Renal cortex interstitium (tissue), 15 donors: ENCODE measurements around the gene DISC1. TPM values are rescaled to one million over a fixed set of nuclear protein-coding genes. Genes with fewer than 3 reads are reported as not detected.
"Not testable (repeated sequence)": the region's sequence is repeated elsewhere in the genome, so short reads cannot be mapped to it uniquely, and the experiment has no call there.

ENCODE experiments used
- DNase-seq, 11 donors: peaks; one replicate each; pipeline ENCODE4 v3.0.0-alpha.2; 2013; ENCODE audit warnings: low read depth in 9 of 11, low spot score in 4 of 11; ENCODE audit errors: extremely low read depth in 1 of 11
- long read RNA-seq, 16 experiments: transcript quantifications; one replicate each; lab custom pipeline, GENCODE V29; 2026
- polyA plus RNA-seq, 3 donors: library from polyadenylated mRNA; unstranded; fragments of 120-200 nt; gene quantifications; one replicate each; pipeline ENCODE4 v1.2.1, GENCODE V29; 2013; ENCODE audit not compliant: insufficient read length in 3 of 3

Gene DISC1
- 1 to 10 TPM; 5.2 to 5.9 (median 5.8) TPM for polyA plus RNA-seq
- long read RNA-seq, donor 1, result 0 reads
- long read RNA-seq, donor 2, result 0 reads
- long read RNA-seq, donor 3, result 0 reads
- long read RNA-seq, donor 4, result 0 reads
- long read RNA-seq, donor 5, result 0 reads
- long read RNA-seq, donor 6, result 0 reads
- long read RNA-seq, donor 7, result 0 reads
- long read RNA-seq, donor 8, result 0 reads
- long read RNA-seq, donor 9, result 0 reads
- long read RNA-seq, donor 10, result 0 reads
- long read RNA-seq, donor 11, result 0 reads
- long read RNA-seq, donor 12, result 0 reads
- long read RNA-seq, donor 13, result 0 reads
- long read RNA-seq, donor 14, result 0 reads
- long read RNA-seq, donor 15, result 0 reads
- long read RNA-seq, donor 16, partial matches to known transcripts, result 9 of 9 reads
- long read RNA-seq, donor 16, other reads (novel, unspliced or antisense), result 0 of 9 reads

DNA sequence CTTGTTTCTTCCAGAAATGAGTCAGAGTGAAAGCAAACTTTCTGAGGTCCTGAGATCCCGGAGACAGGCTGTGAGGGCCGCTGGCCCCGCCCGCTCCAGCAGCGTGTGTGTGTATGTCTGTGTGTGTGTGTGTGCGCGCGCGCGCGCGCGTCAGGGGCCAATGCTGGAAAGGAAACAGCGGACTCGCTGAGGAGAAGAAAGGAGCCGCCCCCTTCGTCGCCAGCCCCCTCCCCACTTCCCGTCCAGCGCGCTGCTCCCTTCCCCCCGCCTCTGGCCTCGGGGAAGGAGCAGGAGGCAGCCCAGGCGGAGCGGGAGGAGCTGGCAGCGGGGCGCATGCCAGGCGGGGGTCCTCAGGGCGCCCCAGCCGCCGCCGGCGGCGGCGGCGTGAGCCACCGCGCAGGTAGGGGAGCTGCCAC lies at the start of gene DISC1:
Gene DISC1, plus strand, starts transcription at position 256 of the 416 bp plus-strand sequence. Its CDS starts 78 bp downstream, at position 334.
- DNase-seq, result peak; percentile 72 to 90 (median 86)

- DNase-seq, result no peak
Measured at GRCh38 chr1:231576804-231577718, 49.5 kb upstream of the DISC1 start.

- DNase-seq, result no peak
Measured at GRCh38 chr1:231580874-231581273, 45.7 kb upstream of the DISC1 start.

DNA sequence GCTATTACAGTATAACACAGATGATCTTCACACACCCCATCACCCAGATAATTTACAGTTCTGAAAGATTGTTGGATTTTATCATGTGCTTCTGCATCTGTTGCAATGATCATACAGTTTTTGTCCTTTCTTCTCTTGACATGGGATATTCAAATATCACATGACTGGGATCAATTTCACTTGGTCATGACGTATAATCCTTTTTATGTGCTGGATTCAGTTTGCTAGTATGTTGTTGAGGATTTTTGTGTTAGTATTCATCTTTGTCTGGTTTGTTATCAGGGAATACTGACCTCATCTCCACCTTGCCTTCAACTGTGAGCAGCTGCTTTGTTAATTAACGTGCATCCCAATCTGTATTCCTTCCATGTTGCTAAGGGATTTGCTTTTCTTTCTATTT lies 44.7 kb upstream of the DISC1 start:
- DNase-seq, result no peak

DNA sequence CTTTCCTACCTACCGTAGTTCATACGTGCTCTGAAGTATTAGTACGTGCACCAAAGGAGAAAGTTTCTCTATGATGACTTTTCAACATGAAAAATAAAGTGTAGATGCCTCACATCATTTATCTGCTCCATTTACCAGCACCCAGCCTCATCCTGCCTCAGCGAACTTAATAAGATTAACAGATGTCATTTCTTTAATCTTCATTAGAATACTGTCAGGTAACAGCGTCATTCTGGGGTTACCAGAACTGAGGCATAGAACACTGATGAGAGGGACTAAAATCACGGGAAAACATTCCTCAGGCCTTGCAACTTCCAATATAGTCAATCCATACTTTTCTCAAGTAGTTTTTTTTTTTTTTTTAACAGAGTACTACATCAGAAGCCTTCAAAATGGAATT lies 43.2 kb upstream of the DISC1 start:
- no peak for DNase-seq

DNA sequence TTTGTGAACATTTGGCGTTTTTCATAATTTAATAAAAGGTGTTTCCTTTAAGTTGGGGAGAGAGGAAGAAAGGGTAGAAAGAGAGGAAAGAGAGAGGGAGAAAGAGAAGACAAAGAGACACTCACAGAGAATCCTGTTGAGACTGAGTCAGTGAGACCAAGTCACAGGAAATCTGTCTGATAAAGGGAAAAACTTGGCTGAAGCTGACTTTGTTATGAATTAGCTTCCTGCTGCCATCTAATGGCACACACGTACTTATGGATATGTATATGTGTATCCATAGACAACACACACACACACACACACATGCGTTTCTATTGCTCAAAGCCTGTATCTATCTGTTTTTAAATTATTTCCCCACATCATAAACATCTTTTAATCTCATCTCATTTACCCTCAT lies 42.5 kb upstream of the DISC1 start:
- peak in 1 of 11 donors; percentile 28 for DNase-seq

GRCh38 chr1:231584921-231585320 lies 41.7 kb upstream of the DISC1 start:
- no peak for DNase-seq

DNA sequence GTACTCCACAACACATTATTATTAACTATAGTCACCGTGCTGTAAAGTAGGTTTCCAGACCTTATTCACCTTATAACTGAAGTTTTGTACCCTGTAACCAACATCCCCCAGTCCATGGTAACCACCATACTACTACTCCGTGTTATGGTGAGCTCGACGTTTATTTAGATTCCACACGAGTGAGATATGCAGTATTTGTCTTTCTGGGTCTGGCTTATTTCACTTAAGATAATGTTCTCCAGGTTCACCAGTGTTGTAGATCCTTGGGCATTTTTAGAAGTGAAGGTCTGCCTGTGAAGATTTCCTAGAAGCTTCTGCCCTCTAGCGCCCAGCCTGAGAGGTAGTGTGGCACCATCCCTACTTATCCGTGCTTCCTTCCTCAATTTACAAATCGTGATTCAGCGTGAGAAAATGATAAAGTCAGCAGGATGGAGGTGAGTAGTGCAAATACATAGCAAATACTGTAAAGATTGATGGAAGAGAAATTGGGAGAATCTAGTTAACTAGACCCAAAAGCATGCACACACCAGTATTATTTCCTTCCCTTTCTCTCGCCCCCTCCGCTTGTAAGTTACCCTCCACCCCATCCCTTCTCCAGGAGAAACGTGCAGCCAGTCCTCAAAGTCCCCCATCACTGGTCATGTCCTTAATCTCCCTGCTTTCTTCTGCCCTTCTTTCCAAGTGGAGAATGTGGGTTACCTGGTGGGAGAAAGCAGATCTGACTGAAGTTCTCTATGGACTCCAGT lies 36.0 kb upstream of the DISC1 start:
- peak in 1 of 11 donors; percentile 30 for DNase-seq

DNA sequence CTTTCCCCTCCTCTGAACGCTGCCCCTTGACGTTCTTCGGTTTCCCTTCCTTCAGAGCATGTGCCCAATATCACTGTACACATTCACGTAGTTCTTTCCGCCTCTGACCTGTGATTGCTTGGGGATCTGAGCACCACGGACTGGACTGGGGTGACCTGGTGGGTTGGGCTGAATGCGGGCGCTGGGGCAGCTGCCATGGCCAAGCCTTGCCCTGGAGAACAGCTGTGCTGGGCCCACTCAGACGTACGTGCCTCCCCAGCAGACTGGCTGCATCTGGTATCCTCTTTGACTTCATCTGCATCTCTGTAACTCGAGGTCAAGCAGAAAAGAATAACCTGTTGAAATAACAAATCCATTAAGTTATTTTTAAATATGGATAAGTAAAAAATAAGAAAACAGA lies 35.1 kb upstream of the DISC1 start:
- DNase-seq, result no peak

GRCh38 chr1:231592809-231593208 lies 33.8 kb upstream of the DISC1 start:
- no peak for DNase-seq

- DNase-seq, result not testable (repeated sequence)
Measured at GRCh38 chr1:231593264-231593663, 33.3 kb upstream of the DISC1 start.

DNA sequence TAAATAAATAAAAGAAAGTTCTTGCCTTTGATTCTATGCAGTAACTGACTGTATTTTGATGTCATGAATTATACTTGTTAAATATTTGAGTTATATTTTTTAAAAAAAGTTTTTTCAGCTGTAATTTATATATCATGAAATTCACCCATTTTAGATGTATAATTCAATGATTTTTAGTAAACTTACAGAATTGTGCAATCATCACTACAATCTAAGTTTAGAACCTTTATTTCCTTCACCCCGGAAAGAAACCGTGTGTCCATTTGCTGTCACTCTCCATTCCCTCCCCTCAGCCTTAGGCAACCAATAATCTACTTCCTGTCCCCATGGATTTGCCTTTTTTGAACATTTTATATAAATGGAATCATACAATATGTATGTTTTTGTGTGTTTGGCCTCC lies 32.5 kb upstream of the DISC1 start:
- DNase-seq, result no peak

GRCh38 chr1:231594749-231595148 lies 31.8 kb upstream of the DISC1 start:
- no peak for DNase-seq

- DNase-seq, result no peak
Measured at GRCh38 chr1:231596337-231596791, 30.2 kb upstream of the DISC1 start.

GRCh38 chr1:231597971-231598370 lies 28.6 kb upstream of the DISC1 start:
- no peak for DNase-seq

DNA sequence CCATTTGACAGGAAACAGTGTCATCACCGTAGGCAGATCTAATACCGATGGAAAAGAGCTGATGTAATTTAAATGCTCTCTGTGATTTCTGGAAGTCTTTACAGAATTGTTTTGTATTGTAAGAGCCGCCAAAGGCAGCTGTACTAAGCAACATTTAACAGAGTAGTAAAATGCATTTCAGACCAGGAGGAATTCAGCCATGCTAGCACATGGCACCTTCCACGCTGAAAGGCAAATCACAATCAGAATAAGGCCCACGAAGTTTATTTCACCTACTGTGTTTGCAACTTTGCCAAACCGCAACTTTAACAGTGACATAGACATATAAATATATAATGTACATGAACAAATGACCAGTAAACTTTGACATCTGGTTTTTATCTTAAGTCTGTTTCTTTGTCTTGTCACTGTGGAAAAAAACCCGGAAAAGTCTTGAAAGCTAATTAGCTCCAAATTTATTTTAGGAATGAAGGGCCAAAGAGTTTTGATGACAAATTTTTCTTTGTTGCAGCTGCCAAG lies 26.1 kb upstream of the DISC1 start:
- DNase-seq, result peak in 2 of 11 donors; percentile 27 to 31

DNA sequence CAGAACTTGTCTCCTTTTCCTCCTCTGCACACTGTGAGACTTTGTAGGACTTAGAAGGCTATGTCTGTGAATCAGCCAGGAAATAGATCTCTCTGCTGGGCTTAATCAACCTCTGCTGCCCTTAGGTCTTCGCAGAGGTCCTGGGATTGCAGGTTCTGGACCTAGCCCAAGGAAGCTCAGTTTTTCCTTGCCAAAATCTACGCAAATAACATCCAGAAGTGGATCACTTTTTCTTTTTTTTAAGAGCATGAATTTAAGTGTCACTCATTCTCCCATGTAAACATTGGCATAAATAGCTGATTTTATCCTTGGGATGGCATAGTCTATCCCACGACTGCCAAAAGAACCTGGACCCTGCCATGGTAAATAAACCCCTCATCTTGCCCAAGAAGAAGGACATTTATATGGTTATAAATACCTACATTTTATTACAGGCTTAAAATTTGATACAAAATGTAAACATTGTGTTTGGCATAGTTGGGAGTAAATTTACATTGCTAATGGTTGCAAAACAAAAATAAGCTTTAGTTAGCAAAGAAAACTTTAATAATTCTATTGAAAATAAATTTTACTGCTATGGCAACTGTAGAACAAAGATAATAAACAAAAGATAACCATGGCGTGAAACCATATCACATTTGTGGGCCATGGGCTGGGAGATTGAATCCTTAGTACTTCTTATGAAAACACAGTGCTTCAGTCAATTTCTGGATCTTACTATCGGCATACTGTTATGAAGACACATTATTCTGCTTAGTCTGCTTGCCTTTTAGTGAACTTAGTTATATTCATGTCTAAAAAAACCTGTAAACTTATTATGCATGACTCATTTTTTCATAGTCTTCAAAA lies 24.5 kb upstream of the DISC1 start:
- peak in 1 of 11 donors; percentile 13 for DNase-seq

DNA sequence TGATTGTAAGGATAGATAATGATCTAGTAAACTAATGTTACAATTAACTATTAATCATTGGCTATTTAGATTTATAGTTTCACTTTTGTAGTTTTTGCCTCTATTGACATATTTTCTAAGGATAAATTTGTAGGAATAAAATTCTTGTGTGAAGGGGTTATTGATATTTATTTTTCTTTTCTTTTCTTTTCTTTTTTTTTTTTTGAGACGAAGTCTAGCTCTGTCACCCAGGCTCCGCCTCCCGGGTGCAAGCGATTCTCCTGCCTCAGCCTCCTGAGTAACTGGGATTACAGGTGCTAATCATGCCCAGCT lies 24.0 kb upstream of the DISC1 start:
- DNase-seq, result no peak
